Activated CD8-positive, alpha-beta T cell treated with anti-CD3 and anti-CD28 coated beads, Interleukin-2, amount 10 ng/mL, durations not matched to agents 7 days and 5 days (primary cell): ENCODE measurements around the gene TMEM253. TPM values are rescaled to one million over a fixed set of nuclear protein-coding genes. Genes with fewer than 3 reads are reported as not detected.

Experiments used
- ATAC-seq: fragments of 150-1000 bp; cut with Tn5 transposase; one replicate; pipeline ENCODE4 v1.10.0; 2021; ENCODE audit warnings: moderate library complexity
- CTCF ChIA-PET: fragments of 350-600 bp; sonication (Branson Sonifier 250); formaldehyde crosslinking; loops from one replicate; lab custom pipeline; 2021; ENCODE audit warnings: antibody characterized with exemption; lab: Charles Lee
- POLR2A ChIA-PET: fragments of 350-600 bp; sonication (Branson Sonifier 250); formaldehyde crosslinking; loops from one replicate; lab custom pipeline; 2021; ENCODE audit warnings: antibody characterized with exemption; lab: Charles Lee
- DNase-seq: peaks from one replicate; pipeline ENCODE4 v3.0.0-alpha.2; 2020
- H3K27ac Mint-ChIP-seq: one replicate; pipeline ENCODE4 v1.8.0; 2021; ENCODE audit warnings: mild to moderate bottlenecking, mixed read lengths
- H3K27me3 Mint-ChIP-seq: one replicate; pipeline ENCODE4 v1.8.0; 2021; ENCODE audit warnings: low read depth, mixed read lengths
- H3K36me3 Mint-ChIP-seq: one replicate; pipeline ENCODE4 v1.8.0; 2021; ENCODE audit warnings: low read depth, mixed read lengths
- H3K4me1 Mint-ChIP-seq: one replicate; pipeline ENCODE4 v1.8.0; 2021; ENCODE audit warnings: low read depth, mixed read lengths
- H3K4me3 Mint-ChIP-seq: one replicate; pipeline ENCODE4 v1.8.0; 2021; ENCODE audit warnings: mild to moderate bottlenecking, mixed read lengths
- H3K9me3 Mint-ChIP-seq: one replicate; pipeline ENCODE4 v1.8.0; 2022; ENCODE audit warnings: mixed read lengths; ENCODE audit not compliant: insufficient read depth
- total RNA-seq, 2 experiments: library from RNA; stranded (reverse); gene quantifications; one replicate each; pipeline ENCODE4 v1.2.3, GENCODE V29; 2021

TMEM253 gene
- total RNA-seq = not detected

- ATAC-seq (no peak), DNase-seq (no peak)
- ChIA-PET POLR2A (no interaction called here), CTCF (interaction anchor here (1.5 to 10.7 kb wide), 6 partner anchors 7 to 130 kb away, joined by 3 to 225 read pairs (median 128); partner anchors contain the start of gene ARHGEF40)
- Mint-ChIP-seq H3K9me3 (no peaks in the 10 kb centered on the region), H3K27me3 (peaks cover 33% of the 10 kb centered on the region), H3K27ac (no peak within 1 kb of the TSS), H3K4me3 (peak within 1 kb of the TSS; percentile 93), H3K36me3 (no peaks in the 10 kb centered on the region), H3K4me1 (peaks cover 38% of the 10 kb centered on the region)
Measured at GRCh38 chr14:21100931-21101330, at the start of gene TMEM253. Gene TMEM253 (plus strand): TSS chr14:21101066. CDS start chr14:21101344, 278 bp downstream.

GRCh38 chr14:21053184-21054122, 47.4 kb upstream of the TMEM253 start:
- Mint-ChIP-seq H3K4me3 (no peak overlapping the region), H3K27ac (no peak overlapping the region), H3K4me1 (no peaks in the 10 kb centered on the region), H3K36me3 (no peaks in the 10 kb centered on the region), H3K27me3 (peaks cover 23% of the 10 kb centered on the region), H3K9me3 (no peaks in the 10 kb centered on the region)
- DNase-seq (no peak), ATAC-seq (no peak)
- POLR2A ChIA-PET = no interaction called here
- CTCF ChIA-PET = interaction anchor here (0.7 kb wide), 1 partner anchor 64 kb away, joined by 3 read pairs; no protein-coding TSS in a partner anchor

- Mint-ChIP-seq H3K9me3 (no peaks in the 10 kb centered on the region), H3K36me3 (no peaks in the 10 kb centered on the region), H3K4me1 (no peaks in the 10 kb centered on the region), H3K4me3 (no peak overlapping the region), H3K27ac (no peak overlapping the region), H3K27me3 (peaks cover 23% of the 10 kb centered on the region)
- ChIA-PET POLR2A (no interaction called here), CTCF (interaction anchor here (0.7 kb wide), 1 partner anchor 65 kb away, joined by 3 read pairs; no protein-coding TSS in a partner anchor)
- DNase-seq (no peak), ATAC-seq (peak; percentile 51)
Measured at GRCh38 chr14:21054123-21054767, 46.6 kb upstream of the TMEM253 start.

DNA sequence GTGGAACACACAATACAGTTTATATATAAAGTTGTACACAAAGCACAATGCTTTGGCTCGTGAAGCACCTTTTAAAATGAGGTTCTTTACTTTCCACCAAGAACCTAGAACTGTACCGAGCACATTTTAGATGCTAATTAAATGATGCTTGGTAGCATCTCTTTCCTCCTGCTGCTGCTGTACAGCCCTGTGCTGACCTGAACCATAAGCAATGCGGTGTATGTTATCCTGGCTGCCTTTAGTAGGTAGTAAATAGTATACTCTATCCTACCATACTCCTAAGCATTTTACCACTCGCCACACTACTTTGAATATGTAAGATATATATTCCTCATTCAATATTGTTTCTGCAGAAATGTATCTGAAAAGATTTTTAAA, 46.1 kb upstream of the TMEM253 start:
- Mint-ChIP-seq H3K27me3 (peaks cover 21% of the 10 kb centered on the region), H3K4me3 (no peak overlapping the region), H3K4me1 (no peaks in the 10 kb centered on the region), H3K27ac (no peak overlapping the region), H3K9me3 (no peaks in the 10 kb centered on the region), H3K36me3 (no peaks in the 10 kb centered on the region)
- CTCF ChIA-PET = no interaction called here
- POLR2A ChIA-PET = no interaction called here
- ATAC-seq = no peak
- no peak for DNase-seq

DNA sequence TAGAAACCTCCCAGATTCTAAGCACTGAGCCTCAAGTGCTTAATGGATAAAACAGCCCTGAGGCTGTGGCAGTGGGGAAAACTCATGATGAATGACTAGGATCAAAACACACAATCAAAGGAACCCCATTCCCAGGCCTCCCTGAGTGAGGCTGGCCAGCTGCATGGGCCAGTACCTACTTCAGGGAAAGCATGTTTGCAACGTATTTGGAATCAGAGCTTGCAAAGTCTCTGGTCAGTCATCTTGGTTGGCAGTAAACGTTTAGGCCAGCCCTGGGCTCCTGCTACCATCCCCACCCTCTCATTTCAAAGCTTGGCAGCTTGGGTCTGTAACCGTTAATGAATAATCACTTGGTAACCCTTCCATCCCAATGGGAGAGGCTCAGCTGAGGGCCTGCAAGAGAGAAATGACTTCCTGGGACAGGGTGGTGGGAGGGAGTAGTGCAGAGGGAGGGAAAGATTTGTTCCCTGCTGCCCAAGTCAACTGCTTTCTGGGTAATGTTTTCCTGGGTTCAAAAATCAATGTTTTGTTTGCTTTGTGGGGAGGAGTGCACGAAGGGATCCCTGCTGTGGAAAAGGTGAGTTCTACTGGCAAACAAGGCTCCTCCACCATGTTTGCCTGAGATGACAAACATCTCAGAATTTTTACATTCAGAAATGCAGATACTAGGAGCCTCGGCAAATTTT, 45.3 kb upstream of the TMEM253 start:
- Mint-ChIP-seq H3K27me3 (peaks cover 22% of the 10 kb centered on the region), H3K36me3 (no peaks in the 10 kb centered on the region), H3K4me3 (no peak overlapping the region), H3K27ac (no peak overlapping the region), H3K9me3 (no peaks in the 10 kb centered on the region), H3K4me1 (no peaks in the 10 kb centered on the region)
- ChIA-PET CTCF (interaction anchor here (1.2 kb wide), 1 partner anchor 15 kb away, joined by 3 read pairs; no protein-coding TSS in a partner anchor), POLR2A (no interaction called here)
- no peak for ATAC-seq
- no peak for DNase-seq

DNA sequence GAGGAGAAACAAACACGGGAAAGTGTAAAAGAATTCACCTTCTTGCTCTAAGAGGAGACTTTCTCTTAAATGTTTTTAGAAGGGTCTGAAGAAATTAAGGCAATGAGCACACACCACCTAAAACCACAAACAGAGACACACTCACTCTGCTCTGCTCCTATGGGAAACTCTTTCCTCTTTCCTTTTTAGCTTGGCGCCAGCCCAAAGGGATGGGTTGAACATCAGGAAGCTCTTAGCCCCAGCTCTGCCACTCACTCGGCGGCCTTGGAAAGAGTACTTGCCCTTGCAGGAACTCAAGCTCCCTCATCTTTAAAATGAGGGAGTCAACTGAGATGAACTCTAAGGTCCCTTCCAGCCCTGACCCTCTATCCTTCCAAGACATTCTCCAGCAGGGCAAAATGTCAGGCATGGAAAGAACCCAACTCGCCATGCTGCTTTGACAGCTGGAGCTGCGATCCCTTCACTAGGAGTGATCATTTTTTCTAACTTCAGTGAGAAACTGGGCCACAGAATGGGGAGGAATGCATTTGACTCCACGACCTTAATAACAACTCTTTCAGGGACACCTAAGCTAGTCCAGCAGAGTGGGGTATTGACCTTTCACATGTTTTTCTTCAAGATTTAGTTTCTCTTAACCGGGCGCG, 44.2 kb upstream of the TMEM253 start:
- Mint-ChIP-seq H3K4me3 (no peak overlapping the region), H3K27ac (no peak overlapping the region), H3K36me3 (no peaks in the 10 kb centered on the region), H3K4me1 (no peaks in the 10 kb centered on the region), H3K27me3 (peaks cover 28% of the 10 kb centered on the region), H3K9me3 (no peaks in the 10 kb centered on the region)
- ChIA-PET POLR2A (no interaction called here), CTCF (interaction anchor here (1.2 to 1.3 kb wide), 3 partner anchors 12 to 48 kb away, joined by 3 to 4 read pairs (median 3); no protein-coding TSS in a partner anchor)
- no peak for ATAC-seq
- no peak for DNase-seq

- ChIA-PET POLR2A (no interaction called here), CTCF (interaction anchor here (1.0 to 1.8 kb wide), 2 partner anchors 17 to 43 kb away, joined by 3 to 4 read pairs; no protein-coding TSS in a partner anchor)
- peaks cover 30% of the 10 kb centered on the region for H3K27me3 Mint-ChIP-seq
- ATAC-seq (peak; percentile 33), DNase-seq (no peak)
- H3K36me3 Mint-ChIP-seq = no peaks in the 10 kb centered on the region
- no peaks in the 10 kb centered on the region for H3K9me3 Mint-ChIP-seq
- no peaks in the 10 kb centered on the region for H3K4me1 Mint-ChIP-seq
- no peak within 1 kb of the TSS for H3K27ac Mint-ChIP-seq
- no peak within 1 kb of the TSS for H3K4me3 Mint-ChIP-seq
Measured at GRCh38 chr14:21057803-21058675, 42.8 kb upstream of the TMEM253 start, which contains the start of gene RNASE8. Gene RNASE8 (plus strand): TSS chr14:21057822. CDS start chr14:21057893, 71 bp downstream.

- Mint-ChIP-seq H3K9me3 (no peaks in the 10 kb centered on the region), H3K4me3 (no peak overlapping the region), H3K27ac (no peak overlapping the region), H3K27me3 (peaks cover 37% of the 10 kb centered on the region), H3K4me1 (no peaks in the 10 kb centered on the region), H3K36me3 (no peaks in the 10 kb centered on the region)
- ChIA-PET CTCF (interaction anchor here (1.0 to 1.8 kb wide), 2 partner anchors 18 to 44 kb away, joined by 3 to 4 read pairs; no protein-coding TSS in a partner anchor), POLR2A (no interaction called here)
- no peak for DNase-seq
- no peak for ATAC-seq
Measured at GRCh38 chr14:21058903-21059302, 42.0 kb upstream of the TMEM253 start.

- Mint-ChIP-seq H3K27me3 (peaks cover 38% of the 10 kb centered on the region), H3K4me3 (no peak overlapping the region), H3K27ac (no peak overlapping the region), H3K36me3 (no peaks in the 10 kb centered on the region), H3K4me1 (no peaks in the 10 kb centered on the region), H3K9me3 (no peaks in the 10 kb centered on the region)
- ChIA-PET POLR2A (no interaction called here), CTCF (interaction anchor here (1.8 to 2.9 kb wide), 2 partner anchors 45 kb away, joined by 4 to 11 read pairs; no protein-coding TSS in a partner anchor)
- DNase-seq = no peak
- no peak for ATAC-seq
Measured at GRCh38 chr14:21059842-21060613, 40.8 kb upstream of the TMEM253 start.
